ENCODE results near the gene BPIFA2.

The BPIFA2 gene

GRCh38 chr20:33192912-33193501, 25.0 kb downstream of the BPIFA2 start:
- Histone ChIP-seq H3K27ac (ENCODE audit: low read length) (no peak overlapping the region), H3K9me2 (replicated peaks; ENCODE audit: insufficient read depth, low read length) (no peaks in the 10 kb centered on the region), H3K9me3 (replicated peaks; ENCODE audit: insufficient read depth, low read length) (no peaks in the 10 kb centered on the region), H3K4me1 (ENCODE audit: low read length) (no peaks in the 10 kb centered on the region), H3K9ac (ENCODE audit: low read length) (no peak overlapping the region), H3K36me3 (replicated peaks; ENCODE audit: insufficient read depth, low read length) (no peaks in the 10 kb centered on the region), H3K4me2 (ENCODE audit: low read depth, low read length) (no peak overlapping the region), H3K27me3 (replicated peaks; ENCODE audit: insufficient read depth, low read length) (peaks cover 54% of the 10 kb centered on the region), H3K4me3 (ENCODE audit: low read length) (no peak overlapping the region), H4K20me1 (ENCODE audit: insufficient read depth, low read length) (no peaks in the 10 kb centered on the region), H3K79me2 (ENCODE audit: low read length) (no peaks in the 10 kb centered on the region), H3F3A (ENCODE audit: insufficient read depth, low read length) (no peaks in the 10 kb centered on the region), H2AFZ (ENCODE audit: low read length) (no peak overlapping the region)
- DNase-seq, result no peak
- TF ChIP-seq EZH2 (optimal IDR thresholded peaks at IDR 0.05; ENCODE audit: low read depth, low read length) (no peak), EZH2phosphoT487 (IDR thresholded peaks at IDR 0.05; ENCODE audit: low read length) (no peak)
- TF ChIP-seq, protein P1, sequence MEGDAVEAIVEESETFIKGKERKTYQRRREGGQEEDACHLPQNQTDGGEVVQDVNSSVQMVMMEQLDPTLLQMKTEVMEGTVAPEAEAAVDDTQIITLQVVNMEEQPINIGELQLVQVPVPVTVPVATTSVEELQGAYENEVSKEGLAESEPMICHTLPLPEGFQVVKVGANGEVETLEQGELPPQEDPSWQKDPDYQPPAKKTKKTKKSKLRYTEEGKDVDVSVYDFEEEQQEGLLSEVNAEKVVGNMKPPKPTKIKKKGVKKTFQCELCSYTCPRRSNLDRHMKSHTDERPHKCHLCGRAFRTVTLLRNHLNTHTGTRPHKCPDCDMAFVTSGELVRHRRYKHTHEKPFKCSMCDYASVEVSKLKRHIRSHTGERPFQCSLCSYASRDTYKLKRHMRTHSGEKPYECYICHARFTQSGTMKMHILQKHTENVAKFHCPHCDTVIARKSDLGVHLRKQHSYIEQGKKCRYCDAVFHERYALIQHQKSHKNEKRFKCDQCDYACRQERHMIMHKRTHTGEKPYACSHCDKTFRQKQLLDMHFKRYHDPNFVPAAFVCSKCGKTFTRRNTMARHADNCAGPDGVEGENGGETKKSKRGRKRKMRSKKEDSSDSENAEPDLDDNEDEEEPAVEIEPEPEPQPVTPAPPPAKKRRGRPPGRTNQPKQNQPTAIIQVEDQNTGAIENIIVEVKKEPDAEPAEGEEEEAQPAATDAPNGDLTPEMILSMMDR (IDR thresholded peaks at IDR 0.05; ENCODE audit: low read length), result no peak

DNA sequence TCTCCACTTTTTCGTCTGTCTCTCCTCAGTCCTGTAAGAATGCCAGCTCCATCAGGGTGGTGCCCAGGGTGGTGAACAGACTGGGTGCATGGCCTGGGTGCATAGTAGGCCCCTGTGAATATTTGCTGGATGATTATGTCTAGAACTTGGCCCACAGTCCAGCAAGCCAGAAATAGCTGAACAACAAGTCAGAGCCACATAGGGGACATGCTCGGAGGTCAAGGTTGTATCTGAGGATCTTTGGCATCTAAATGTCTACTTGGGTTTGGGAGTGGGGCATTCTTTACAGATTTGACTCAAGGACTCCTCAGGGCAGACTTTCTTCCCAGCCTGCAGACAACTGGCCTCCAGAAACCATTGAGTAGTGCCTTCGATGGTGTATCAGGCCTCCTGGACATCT, 31.1 kb downstream of the BPIFA2 start:
- Histone ChIP-seq H3K9me3 (replicated peaks; ENCODE audit: insufficient read depth, low read length) (no peaks in the 10 kb centered on the region), H3K4me1 (ENCODE audit: low read length) (no peaks in the 10 kb centered on the region), H3K4me3 (ENCODE audit: low read length) (no peak overlapping the region), H3K36me3 (replicated peaks; ENCODE audit: insufficient read depth, low read length) (no peaks in the 10 kb centered on the region), H3K4me2 (ENCODE audit: low read depth, low read length) (no peak overlapping the region), H3K9ac (ENCODE audit: low read length) (no peak overlapping the region), H2AFZ (ENCODE audit: low read length) (no peak overlapping the region), H4K20me1 (ENCODE audit: insufficient read depth, low read length) (no peaks in the 10 kb centered on the region), H3K27ac (ENCODE audit: low read length) (no peak overlapping the region), H3K79me2 (ENCODE audit: low read length) (no peaks in the 10 kb centered on the region), H3F3A (ENCODE audit: insufficient read depth, low read length) (no peaks in the 10 kb centered on the region), H3K27me3 (replicated peaks; ENCODE audit: insufficient read depth, low read length) (peaks cover 67% of the 10 kb centered on the region), H3K9me2 (replicated peaks; ENCODE audit: insufficient read depth, low read length) (no peaks in the 10 kb centered on the region)
- TF ChIP-seq EZH2phosphoT487 (IDR thresholded peaks at IDR 0.05; ENCODE audit: low read length) (no peak), EZH2 (optimal IDR thresholded peaks at IDR 0.05; ENCODE audit: low read depth, low read length) (no peak)
- TF ChIP-seq, protein P1 (IDR thresholded peaks at IDR 0.05; ENCODE audit: low read length), result no peak
- DNase-seq, result no peak

- H3K4me3 ChIP-seq (ENCODE audit: low read length), result no peak overlapping the region
- no peak for DNase-seq
- no peaks in the 10 kb centered on the region for H3K4me1 ChIP-seq (ENCODE audit: low read length)
- no peaks in the 10 kb centered on the region for H3K9me3 ChIP-seq (replicated peaks; ENCODE audit: insufficient read depth, low read length)
- no peaks in the 10 kb centered on the region for H3K36me3 ChIP-seq (replicated peaks; ENCODE audit: insufficient read depth, low read length)
- peaks cover 53% of the 10 kb centered on the region for H3K27me3 ChIP-seq (replicated peaks; ENCODE audit: insufficient read depth, low read length)
- no peak overlapping the region for H3K27ac ChIP-seq (ENCODE audit: low read length)
- no peak overlapping the region for H3K4me2 ChIP-seq (ENCODE audit: low read depth, low read length)
- H3K79me2 ChIP-seq (ENCODE audit: low read length), result no peaks in the 10 kb centered on the region
- no peak overlapping the region for H2AFZ ChIP-seq (ENCODE audit: low read length)
- no peak overlapping the region for H3K9ac ChIP-seq (ENCODE audit: low read length)
- H4K20me1 ChIP-seq (ENCODE audit: insufficient read depth, low read length), result no peaks in the 10 kb centered on the region
- no peaks in the 10 kb centered on the region for H3F3A ChIP-seq (ENCODE audit: insufficient read depth, low read length)
- no peaks in the 10 kb centered on the region for H3K9me2 ChIP-seq (replicated peaks; ENCODE audit: insufficient read depth, low read length)
- no peak for TF ChIP-seq EZH2phosphoT487 (IDR thresholded peaks at IDR 0.05; ENCODE audit: low read length)
- TF ChIP-seq, protein P1 (IDR thresholded peaks at IDR 0.05; ENCODE audit: low read length), result no peak
- TF ChIP-seq EZH2 (optimal IDR thresholded peaks at IDR 0.05; ENCODE audit: low read depth, low read length), result no peak
Observed at GRCh38 chr20:33202451-33202850, 34.5 kb downstream of the BPIFA2 start.

Data from MM.1S (cell line).